DMS79 treated with DMSO at 0.1 percent for 48 hours (cell line): ENCODE results near the gene ALLC.

ENCODE experiments used
- DNase-seq: peaks from one replicate; lab custom pipeline; 2025; lab: John Stamatoyannopoulos, UW

ALLC gene

DNA sequence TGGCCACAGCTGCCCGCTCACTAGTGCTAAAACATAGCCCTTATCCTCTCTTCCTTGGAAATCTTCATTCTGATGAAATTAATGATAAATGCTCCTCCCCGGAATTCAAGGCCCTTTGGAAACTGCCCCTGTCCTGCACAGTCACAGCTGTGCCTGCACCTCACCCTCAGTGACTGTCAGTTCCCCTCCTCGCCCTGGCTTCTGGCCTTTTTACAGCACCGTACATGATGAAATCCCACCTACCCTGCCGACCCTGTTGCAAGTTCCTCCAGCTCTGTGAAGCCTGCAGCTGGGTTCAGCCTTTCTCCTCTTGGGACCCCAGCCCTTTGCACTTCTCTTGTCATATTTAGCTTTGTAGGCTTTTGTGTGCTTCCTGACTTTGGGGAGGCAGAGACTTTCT is 93.8 kb downstream of the ALLC start:
- no peak for DNase-seq
